RPMI8226 (cell line): ENCODE measurements around the gene CDC42SE2.
"Not testable (repeated sequence)": the region's sequence is repeated elsewhere in the genome, so short reads cannot be mapped to it uniquely, and the experiment has no call there.

Source experiments
- DNase-seq: peaks from one replicate; pipeline ENCODE4 v3.0.0-alpha.2; 2015

The CDC42SE2 gene

DNA sequence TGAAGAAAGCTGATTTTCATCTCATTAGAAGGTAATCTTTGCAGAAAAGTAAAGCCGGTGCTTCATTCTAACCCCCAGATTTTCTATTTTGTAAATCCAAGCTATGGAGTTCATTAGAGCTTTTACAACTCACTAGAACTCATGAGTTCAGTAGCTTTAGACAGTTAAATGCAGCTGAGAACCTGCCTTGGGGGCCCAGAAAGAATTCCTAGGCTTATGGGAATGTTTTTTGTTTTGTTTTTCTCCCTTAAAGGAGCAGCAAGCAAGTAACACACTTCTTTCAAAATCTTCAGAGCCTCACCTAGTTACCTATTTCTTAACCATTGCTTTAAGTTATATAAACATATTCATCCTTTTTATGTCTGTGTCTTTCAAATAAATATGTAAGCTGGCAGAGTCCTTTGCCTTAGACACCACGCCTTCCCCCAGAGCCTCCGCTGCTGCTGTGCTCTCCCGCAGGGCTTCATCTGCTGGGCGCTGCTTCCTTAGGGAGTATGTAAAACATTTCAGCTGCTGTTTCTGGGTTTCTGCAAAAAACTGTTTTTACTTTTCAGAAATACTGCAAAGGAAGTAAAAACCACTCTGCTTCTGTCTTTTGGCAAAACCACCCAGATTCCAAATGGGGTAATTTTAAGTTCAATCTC lies 132.9 kb downstream of the CDC42SE2 start:
- DNase-seq: no peak

DNA sequence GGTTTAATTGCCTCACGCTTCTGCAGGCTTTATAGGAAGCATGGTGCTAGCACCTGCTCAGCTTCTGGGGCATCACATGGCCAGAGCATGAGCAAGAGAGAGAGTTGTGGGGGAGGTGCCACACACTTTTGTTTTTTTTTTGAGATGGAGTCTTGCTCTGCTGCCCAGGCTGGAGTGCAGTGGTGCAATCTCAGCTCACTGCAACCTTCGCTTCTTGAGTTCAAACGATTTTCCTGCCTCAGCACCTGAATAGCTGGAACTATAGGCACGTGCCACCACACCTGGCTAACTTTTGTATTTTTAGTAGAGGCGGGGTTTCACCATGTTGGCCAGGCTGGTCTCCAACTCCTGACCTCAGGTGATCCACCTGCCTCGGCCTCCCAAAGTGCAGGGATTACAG lies 135.2 kb downstream of the CDC42SE2 start:
- DNase-seq: not testable (repeated sequence)

DNA sequence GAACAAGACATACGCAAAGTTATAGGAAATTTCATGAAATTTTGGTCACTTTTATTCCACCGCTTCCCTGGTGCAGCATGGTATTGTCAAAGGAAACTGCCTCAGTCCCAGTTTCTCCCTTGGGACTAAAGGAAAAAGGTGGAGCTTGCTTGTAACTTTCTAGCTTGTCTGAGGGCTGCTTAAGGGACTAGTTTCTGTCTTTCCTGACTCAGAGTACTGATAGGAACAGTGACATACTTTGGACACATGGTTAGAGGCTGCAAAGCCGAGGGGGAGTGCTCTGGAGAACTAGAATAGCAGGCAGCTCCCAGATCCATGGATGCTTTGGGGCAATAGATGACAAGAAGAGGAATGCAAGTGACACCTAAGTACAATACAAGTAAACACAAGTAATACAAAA lies 136.7 kb downstream of the CDC42SE2 start:
- DNase-seq: no peak

DNA sequence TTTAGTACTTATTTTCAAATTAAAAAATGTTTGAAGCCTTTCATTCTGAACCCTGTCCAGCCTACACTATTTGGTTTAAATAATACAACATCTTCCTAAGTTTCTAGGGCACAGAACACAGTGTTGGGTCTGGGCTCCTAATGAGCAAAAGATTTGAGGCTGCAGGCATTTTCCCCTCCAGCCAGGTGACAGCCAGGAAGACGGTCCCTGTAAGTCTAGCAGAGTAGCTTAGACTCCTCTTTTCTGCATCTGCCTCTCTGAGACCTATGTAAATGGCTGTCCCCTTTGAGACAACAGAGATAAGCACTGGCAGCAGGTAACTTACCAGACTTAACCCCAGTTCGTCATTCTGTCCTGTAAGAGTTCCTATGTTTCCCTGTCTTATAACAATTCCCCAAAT lies 141.8 kb downstream of the CDC42SE2 start:
- DNase-seq: no peak

DNA sequence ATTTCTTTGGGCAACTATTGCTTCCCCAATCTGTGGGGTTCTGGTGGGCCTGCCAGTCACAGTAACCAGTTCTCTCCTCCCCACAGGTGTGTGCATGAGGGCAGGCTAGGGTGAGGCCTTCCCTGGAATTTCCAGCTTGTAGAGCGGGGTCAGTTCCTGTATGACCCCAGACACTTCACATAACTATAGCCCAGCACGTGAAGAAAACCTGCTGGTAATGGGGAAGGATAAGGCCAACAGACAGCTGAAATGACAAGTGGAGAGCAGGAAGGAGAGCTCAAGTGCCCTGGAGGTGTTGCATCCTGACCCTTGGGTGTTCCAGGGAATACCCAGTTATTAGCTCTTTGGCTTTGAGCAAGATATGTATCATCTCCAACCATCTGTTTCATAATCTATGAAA lies 142.2 kb downstream of the CDC42SE2 start:
- DNase-seq: no peak

DNA sequence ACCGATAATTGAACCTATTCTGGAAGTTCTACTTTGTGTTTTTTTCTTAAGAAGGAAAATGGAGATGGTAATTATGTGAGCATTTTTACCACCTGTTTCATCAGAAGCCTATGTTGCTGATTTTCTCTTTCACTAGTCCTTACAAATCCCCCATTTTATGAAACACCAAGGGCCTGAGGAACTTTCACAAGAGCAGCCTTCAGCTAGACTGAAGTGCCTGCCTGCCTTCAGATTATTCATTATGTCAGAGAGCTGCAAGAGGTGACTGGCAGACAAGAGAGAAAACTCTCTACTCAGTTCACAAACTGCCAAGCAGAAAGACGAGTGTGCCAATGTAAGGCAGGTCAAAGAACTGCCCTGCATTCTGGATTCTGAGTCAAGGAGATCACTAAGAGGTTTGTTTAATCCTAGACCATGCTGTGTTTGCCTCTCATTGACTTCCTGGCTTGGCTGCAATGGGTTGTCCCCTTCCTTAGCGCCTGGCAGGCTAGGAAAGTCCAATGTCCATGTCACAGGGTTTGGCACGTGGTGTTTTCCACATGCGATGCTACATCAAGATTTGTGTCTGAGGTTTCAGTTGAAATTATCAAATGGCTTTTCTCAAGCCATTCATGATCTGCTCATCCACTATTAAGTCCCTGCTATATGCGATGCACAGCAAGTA lies 143.3 kb downstream of the CDC42SE2 start:
- no peak for DNase-seq

DNA sequence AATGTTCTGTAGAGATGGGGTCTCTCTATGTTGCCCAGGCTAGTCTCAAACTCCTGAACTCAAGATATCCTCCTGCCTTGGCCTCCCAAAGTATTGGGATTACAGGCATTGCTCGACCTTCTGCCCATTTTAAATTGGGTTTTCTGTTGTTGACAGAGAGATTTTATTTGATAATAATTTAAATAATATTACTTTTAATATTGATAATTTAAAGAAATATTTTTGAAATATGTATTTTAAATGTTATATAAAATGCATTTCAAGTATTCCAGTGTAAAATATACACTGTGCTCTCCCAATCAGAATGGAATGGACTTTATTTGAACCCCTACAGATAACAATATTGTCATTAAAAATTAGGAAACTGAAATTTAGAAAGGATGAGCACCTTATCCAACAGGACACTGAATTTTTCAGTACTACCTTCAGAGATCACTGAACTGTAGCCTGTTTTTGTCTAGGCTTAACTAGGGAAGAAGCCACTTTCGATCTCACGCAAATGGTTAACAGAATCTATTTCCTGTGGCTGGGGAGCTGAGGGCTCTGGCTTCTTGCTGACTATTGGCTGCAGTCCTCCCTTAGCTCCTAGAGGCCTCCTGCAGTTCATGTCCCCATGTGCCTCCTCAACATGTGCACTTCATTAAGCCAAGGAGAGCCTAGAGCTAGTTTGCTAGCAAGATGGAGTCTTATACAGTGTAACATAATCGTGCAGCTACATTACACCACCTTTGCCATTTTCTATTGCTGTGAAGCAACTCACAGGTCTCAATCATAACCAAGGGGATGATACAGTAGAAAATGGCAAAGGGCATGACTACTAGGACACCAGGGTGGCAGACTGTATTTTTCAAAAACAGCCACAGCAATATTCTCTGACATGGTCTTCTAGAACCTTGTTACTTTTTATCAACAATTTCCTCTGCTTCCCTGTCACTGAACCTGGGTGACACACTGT lies 150.0 kb downstream of the CDC42SE2 start:
- DNase-seq: no peak

DNA sequence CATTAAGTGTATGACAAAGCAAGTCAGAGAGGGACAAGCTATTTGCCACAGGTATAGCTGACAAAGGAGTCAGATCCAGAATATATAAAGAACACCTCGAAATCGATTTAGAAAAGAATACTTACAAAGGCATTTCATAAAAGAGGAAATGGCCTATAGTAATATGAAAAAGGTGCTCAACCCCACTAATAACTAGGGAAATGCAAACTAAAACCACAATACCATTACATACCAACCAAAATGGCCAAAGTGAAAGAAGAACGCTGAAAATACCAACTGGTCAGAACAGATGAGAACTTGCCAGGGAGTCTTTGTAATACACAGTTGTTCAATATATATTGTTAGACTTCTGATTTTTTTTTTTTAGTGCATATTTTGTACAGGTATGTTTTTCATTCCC lies 152.9 kb downstream of the CDC42SE2 start:
- no peak for DNase-seq

DNA sequence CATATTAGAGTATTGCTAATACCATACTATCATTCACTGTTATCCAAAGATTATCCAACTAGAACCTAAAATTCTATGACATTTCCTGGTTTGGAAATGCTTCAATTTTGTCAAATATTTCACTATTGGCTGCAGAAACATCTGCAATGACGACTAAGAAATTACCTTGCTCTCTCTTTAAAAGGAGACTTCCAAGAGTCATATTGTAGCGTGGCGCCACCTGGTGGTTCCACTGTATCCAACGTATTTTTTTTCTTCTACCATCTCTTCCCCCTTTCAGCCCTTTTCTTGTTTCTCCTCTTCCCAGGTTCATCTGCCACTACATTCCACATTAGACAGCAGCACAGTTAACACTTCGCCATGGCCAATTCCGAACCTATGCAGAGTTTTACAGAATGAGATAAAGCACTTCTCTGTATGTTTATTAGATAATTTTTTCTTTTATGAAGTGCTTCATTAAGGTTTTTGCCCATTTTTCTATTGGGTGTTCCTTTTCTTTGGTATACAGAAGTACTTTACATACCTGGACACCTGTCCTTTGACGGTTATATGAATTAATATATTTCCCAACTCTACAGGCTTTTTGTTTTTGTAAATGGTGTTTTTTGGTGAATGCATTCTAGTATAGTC lies 153.5 kb downstream of the CDC42SE2 start:
- DNase-seq: peak; percentile 79

DNA sequence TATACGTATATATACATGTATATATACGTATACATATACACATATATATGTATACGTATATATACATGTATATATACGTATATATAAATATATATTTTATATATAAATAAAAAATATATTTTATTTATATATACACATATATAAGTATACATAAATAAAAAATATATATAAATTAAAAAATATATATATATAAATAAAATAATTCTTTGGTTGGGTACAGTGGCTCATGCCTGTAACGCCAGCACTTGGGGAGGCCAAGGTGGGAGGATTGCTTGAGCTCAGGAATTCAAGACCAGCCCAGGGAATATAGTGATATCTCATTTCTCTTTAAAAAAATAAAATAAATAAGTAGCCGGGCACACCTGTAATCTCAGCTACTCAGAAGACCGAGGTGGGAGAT lies 155.0 kb downstream of the CDC42SE2 start:
- DNase-seq: no peak

DNA sequence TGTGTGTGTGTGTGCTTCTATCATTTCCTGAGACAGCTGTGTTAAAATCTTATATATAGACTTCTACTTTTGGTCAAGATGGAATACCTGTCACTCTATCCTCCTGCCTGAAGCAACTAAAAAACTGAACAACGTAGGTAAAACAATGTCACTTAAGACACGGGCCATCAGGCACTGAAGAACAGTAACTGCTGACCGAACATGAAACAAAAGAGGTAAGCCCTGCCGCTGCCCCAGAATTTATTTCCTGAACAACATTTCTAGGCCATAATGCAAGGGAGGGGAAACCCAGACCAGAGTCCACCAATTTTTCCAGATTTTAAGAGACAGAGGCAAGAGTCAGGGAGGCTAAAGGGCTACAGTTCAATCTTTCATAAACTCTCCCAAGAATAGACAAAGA lies 156.0 kb downstream of the CDC42SE2 start:
- DNase-seq: no peak

DNA sequence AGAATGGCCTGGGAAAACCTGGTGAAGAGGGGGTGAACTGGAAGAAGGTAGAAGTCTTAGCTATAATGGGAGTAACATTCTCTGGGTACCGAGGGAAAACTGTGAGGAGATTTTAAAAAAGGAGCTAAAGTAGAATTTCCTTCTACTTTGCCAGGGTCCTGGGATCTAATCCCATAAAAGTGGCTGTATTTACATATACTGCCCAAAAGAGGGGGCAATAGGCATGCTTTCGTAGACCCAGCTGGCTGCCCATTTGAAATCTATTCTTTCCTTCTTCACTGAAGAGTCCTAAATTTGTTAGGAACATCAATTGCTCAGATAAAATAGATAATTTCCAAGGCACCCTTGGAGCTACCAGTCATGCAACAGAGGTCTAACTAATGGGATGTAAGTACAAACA lies 159.2 kb downstream of the CDC42SE2 start:
- no peak for DNase-seq

DNA sequence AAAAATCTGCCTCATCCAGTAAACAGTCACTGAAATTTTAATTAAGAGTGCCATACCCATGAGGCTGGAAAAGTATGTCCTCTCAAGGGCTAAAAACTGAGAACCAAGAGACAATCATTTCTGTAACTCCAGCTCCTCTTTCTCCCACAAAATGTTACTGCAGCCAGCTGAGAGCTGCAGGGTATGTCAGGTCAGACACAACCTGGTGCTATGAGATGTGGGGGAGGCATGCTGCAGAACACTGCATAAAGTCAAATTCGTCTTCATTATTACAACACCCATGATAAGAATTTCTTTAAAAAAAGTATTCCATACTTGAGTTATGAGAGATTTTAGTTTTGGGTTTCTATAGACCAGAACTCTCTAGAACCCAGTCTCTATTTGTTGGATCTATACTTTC lies 162.2 kb downstream of the CDC42SE2 start:
- no peak for DNase-seq

DNA sequence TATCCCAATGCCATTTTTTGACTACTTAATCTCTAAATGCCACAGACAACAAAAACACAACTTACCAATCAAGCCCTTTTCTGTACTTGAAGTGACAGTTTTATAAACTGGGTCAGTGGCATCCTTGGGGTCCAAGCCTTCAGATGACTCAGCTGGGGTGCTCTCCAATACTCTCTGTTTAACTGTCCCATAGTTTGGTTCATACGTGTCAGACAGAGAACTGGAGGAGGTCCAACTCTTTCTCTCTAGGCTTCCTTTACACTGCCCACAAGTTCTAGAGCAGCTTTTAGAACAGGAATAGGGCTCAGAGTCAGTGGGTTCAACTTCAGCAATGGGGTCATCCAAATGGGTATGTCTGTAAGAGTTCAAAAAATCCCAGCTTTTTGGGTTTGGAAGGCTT lies 166.9 kb downstream of the CDC42SE2 start:
- DNase-seq: no peak

DNA sequence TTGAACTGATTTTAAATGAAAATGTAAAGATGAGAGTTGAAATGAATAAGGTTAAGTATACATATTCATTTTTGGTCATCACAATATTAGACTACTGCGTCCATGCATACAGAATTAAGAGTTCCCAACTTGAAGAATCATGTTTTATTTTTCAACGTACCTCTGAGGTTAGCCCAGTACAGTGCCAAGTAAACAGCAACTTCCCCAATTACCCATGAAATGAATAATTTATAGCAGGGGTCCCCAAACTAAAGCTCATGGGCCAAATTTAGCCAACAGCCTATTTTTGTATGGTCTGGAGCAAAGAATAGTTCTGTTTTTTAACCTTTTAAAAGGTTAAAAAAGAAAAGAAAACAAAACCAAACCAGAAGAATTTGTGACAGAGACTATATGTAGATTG lies 167.9 kb downstream of the CDC42SE2 start:
- no peak for DNase-seq

DNA sequence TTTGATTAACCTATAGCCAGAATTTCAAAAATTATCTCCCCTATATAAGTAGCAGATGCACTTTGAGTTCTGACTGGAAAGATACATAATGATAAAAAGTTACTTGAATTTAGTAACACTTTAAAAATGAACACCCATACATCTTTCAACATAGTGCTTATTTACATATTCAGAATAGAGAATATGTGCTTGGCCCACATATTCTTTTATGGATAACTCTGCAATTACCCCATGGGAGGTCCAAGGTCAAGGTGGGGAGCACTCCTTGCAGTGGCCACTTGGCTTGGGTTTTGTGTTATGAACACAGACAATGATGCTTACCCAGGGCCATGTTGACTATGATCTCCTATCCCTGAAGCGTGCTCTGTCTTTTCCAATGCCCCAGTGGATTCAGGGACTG lies 169.3 kb downstream of the CDC42SE2 start:
- DNase-seq: no peak

DNA sequence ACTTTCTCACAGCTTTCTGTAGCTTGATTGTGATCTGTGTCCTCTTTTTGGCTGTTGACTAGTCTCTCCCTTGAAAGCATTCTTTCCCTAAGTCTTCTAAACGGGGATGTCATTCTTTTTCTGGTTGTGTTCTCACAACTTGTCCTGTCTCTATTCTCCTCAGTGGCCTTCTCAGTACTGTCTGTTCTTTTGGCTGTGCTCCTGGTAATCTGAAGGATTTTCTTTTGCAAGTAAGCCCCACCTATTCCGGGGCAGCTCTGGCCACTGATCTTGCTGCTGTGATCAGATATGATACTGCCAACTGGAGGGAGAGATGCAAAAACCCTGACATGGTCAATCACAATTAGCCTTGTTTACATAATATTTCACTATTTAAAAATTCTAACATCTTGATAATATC lies 172.2 kb downstream of the CDC42SE2 start:
- DNase-seq: no peak

DNA sequence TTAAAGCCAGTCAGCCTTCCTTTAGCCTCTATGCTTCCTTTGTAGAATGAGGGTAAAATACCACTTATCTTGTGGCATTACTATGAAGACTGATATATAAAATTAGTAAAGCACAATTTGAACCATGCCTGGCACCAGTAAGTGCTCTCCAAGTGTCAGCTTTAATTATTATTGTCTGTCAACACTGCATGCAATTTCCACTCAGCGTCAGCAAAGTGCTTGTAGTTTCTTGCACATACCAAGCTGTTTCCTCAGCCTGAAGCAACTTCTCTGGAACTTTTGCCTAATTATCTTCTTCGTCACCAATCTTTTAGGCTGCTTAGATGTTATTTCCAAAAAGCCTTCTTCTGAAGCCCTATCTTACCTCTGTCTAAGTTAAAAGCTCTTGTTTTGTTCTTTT lies 177.3 kb downstream of the CDC42SE2 start:
- DNase-seq: no peak
